Endothelial cell (in vitro differentiated cells): ENCODE data around the gene FAM110D. TPM values are rescaled to one million over a fixed set of nuclear protein-coding genes. Genes with fewer than 3 reads are reported as not detected.

Experiments used
- DNase-seq: peaks from one replicate; pipeline ENCODE4 v3.0.0; 2021; ENCODE audit warnings: low spot score
- H3K27ac Mint-ChIP-seq: one replicate; pipeline ENCODE4 v1.8.0; 2021; ENCODE audit warnings: mixed read lengths, inconsistent platforms; ENCODE audit not compliant: unreplicated experiment
- H3K27me3 Mint-ChIP-seq: one replicate; pipeline ENCODE4 v1.8.0; 2021; ENCODE audit warnings: mild to moderate bottlenecking, moderate library complexity, mixed read lengths, inconsistent platforms; ENCODE audit not compliant: unreplicated experiment
- H3K36me3 Mint-ChIP-seq: one replicate; pipeline ENCODE4 v1.8.0; 2021; ENCODE audit warnings: mild to moderate bottlenecking, low read depth, mixed read lengths, inconsistent platforms; ENCODE audit not compliant: unreplicated experiment
- H3K4me1 Mint-ChIP-seq: one replicate; pipeline ENCODE4 v1.8.0; 2021; ENCODE audit warnings: mild to moderate bottlenecking, mixed read lengths, inconsistent platforms; ENCODE audit not compliant: unreplicated experiment
- H3K4me3 Mint-ChIP-seq: one replicate; pipeline ENCODE4 v1.8.0; 2021; ENCODE audit warnings: mild to moderate bottlenecking, mixed read lengths, inconsistent platforms; ENCODE audit not compliant: unreplicated experiment
- H3K9me3 Mint-ChIP-seq: one replicate; pipeline ENCODE4 v1.8.0; 2021; ENCODE audit warnings: mixed read lengths, inconsistent platforms; ENCODE audit not compliant: unreplicated experiment
- CTCF ChIP-seq: fragments of 200-600 bp; sonication (generic); IDR thresholded peaks from one replicate; pipeline ENCODE4 v1.5.0; 2021; ENCODE audit warnings: antibody characterized with exemption; ENCODE audit not compliant: unreplicated experiment
- total RNA-seq: library from RNA; stranded (reverse); fragmentation: NEBNext Ultra II Directional; extraction: Animal tissue kit (Norgen Biotek cat#: 25700); gene quantifications from one replicate; pipeline ENCODE4 v1.2.1, GENCODE V29; 2021; ENCODE audit not compliant: unreplicated experiment

The FAM110D gene
- total RNA-seq, 1 donor from 2014 or later = 13.5 TPM

GRCh38 chr1:26132128-26132833 is 26.6 kb upstream of the FAM110D start:
- peaks cover 8% of the 10 kb centered on the region for H3K4me1 Mint-ChIP-seq
- no peak for TF ChIP-seq CTCF
- H3K4me3 Mint-ChIP-seq = no peak overlapping the region
- H3K27me3 Mint-ChIP-seq = peaks cover 2% of the 10 kb centered on the region
- H3K27ac Mint-ChIP-seq = no peak overlapping the region
- no peaks in the 10 kb centered on the region for H3K9me3 Mint-ChIP-seq
- no peaks in the 10 kb centered on the region for H3K36me3 Mint-ChIP-seq
- no peak for DNase-seq

GRCh38 chr1:26132834-26133167 is 26.1 kb upstream of the FAM110D start:
- Mint-ChIP-seq H3K27me3 (peaks cover 2% of the 10 kb centered on the region), H3K4me1 (peaks cover 3% of the 10 kb centered on the region), H3K27ac (no peak overlapping the region), H3K9me3 (no peaks in the 10 kb centered on the region), H3K36me3 (no peaks in the 10 kb centered on the region), H3K4me3 (no peak overlapping the region)
- TF ChIP-seq CTCF = no peak
- DNase-seq = no peak

- Mint-ChIP-seq H3K36me3 (no peaks in the 10 kb centered on the region), H3K4me3 (no peak overlapping the region), H3K4me1 (no peaks in the 10 kb centered on the region), H3K27me3 (no peaks in the 10 kb centered on the region), H3K27ac (no peak overlapping the region), H3K9me3 (no peaks in the 10 kb centered on the region)
- DNase-seq = no peak
- no peak for TF ChIP-seq CTCF
These were observed 24.4 kb upstream of the FAM110D start for GRCh38 chr1:26134466-26134865.

- no peak for DNase-seq
- no peak overlapping the region for H3K4me3 Mint-ChIP-seq
- no peaks in the 10 kb centered on the region for H3K36me3 Mint-ChIP-seq
- no peaks in the 10 kb centered on the region for H3K4me1 Mint-ChIP-seq
- H3K27me3 Mint-ChIP-seq = no peaks in the 10 kb centered on the region
- no peak overlapping the region for H3K27ac Mint-ChIP-seq
- no peaks in the 10 kb centered on the region for H3K9me3 Mint-ChIP-seq
- TF ChIP-seq CTCF = no peak
These were observed 19.8 kb upstream of the FAM110D start for GRCh38 chr1:26138974-26139558.

GRCh38 chr1:26142159-26142558 is 16.7 kb upstream of the FAM110D start:
- TF ChIP-seq CTCF = no peak
- Mint-ChIP-seq H3K9me3 (no peaks in the 10 kb centered on the region), H3K4me3 (no peak overlapping the region), H3K27me3 (peaks cover under 1% of the 10 kb centered on the region), H3K27ac (no peak overlapping the region), H3K36me3 (no peaks in the 10 kb centered on the region), H3K4me1 (no peaks in the 10 kb centered on the region)
- DNase-seq = no peak
